Stimulated activated CD8-positive, alpha-beta memory T cell treated with anti-CD3 and anti-CD28 coated beads, Interleukin-15, amount 100 ng/mL, for 48 hours (primary cell): ENCODE data around the gene TCF7L2.
"Not testable (repeated sequence)": the region's sequence is repeated elsewhere in the genome, so short reads cannot be mapped to it uniquely, and the experiment has no call there.

Experiments
- DNase-seq, 2 donors: peaks; one replicate each; pipeline ENCODE4 v3.0.0-alpha.2; 2020; ENCODE audit warnings: low read depth in 2 of 2

TCF7L2 gene

GRCh38 chr10:113093188-113094113, 143.4 kb downstream of the TCF7L2 start:
- no peak for DNase-seq

- no peak for DNase-seq
Observed at GRCh38 chr10:113094114-113094486, 144.1 kb downstream of the TCF7L2 start.

GRCh38 chr10:113095419-113096127, 145.5 kb downstream of the TCF7L2 start:
- no peak for DNase-seq

GRCh38 chr10:113096128-113096996, 146.3 kb downstream of the TCF7L2 start:
- DNase-seq, result no peak

GRCh38 chr10:113097036-113097435, 147.0 kb downstream of the TCF7L2 start:
- no peak for DNase-seq

GRCh38 chr10:113099431-113100183, 149.6 kb downstream of the TCF7L2 start:
- DNase-seq, result no peak

GRCh38 chr10:113100281-113100680, 150.2 kb downstream of the TCF7L2 start:
- no peak for DNase-seq

GRCh38 chr10:113103131-113103840, 153.2 kb downstream of the TCF7L2 start:
- DNase-seq, result no peak

GRCh38 chr10:113104047-113104446, 154.0 kb downstream of the TCF7L2 start:
- DNase-seq, result no peak

- no peak for DNase-seq
Observed at GRCh38 chr10:113108194-113108835, 158.3 kb downstream of the TCF7L2 start.

- no peak for DNase-seq
Observed at GRCh38 chr10:113108948-113109347, 158.9 kb downstream of the TCF7L2 start.

GRCh38 chr10:113109482-113109881, 159.4 kb downstream of the TCF7L2 start:
- not testable (repeated sequence) for DNase-seq

- no peak for DNase-seq
Observed at GRCh38 chr10:113111260-113111659, 161.2 kb downstream of the TCF7L2 start.

- DNase-seq, result no peak
Observed at GRCh38 chr10:113111900-113112853, 162.1 kb downstream of the TCF7L2 start.

GRCh38 chr10:113113241-113113640, 163.2 kb downstream of the TCF7L2 start:
- DNase-seq, result no peak

GRCh38 chr10:113113918-113114317, 163.9 kb downstream of the TCF7L2 start:
- DNase-seq, result no peak

- no peak for DNase-seq
Observed at GRCh38 chr10:113115556-113115955, 165.5 kb downstream of the TCF7L2 start.

- no peak for DNase-seq
Observed at GRCh38 chr10:113118882-113119281, 168.8 kb downstream of the TCF7L2 start.

GRCh38 chr10:113119801-113120200, 169.8 kb downstream of the TCF7L2 start:
- no peak for DNase-seq
